Left cardiac atrium (tissue), 4 donors: Measurements from ENCODE around the gene LTBP2. TPM values are rescaled to one million over a fixed set of nuclear protein-coding genes. Genes with fewer than 3 reads are reported as not detected.

ENCODE experiments used
- ATAC-seq, 2 donors: fragments of 200-7000 bp; cut with Tn5 transposase; one replicate each; pipeline ENCODE4 v1.9.1; 2020; ENCODE audit warnings: mild to moderate bottlenecking in 2 of 2, moderate library complexity in 2 of 2
- DNase-seq: peaks from one replicate; pipeline ENCODE4 v3.0.0-alpha.2; 2020
- intact Hi-C, 2 donors: fragments of 100-400 bp; cut with DNase I; formaldehyde crosslinking; loops; one replicate each; pipeline versions ENCODE4 v1.14.1 to v1.15.1; 2022 to 2023
- long read RNA-seq: library from polyadenylated mRNA; unstranded; transcript quantifications from one replicate; pipeline ENCODE4 v2.0.0, GENCODE V29; 2021
- total RNA-seq, 2 donors: library from RNA; stranded (reverse); fragmentation: NEBNext Ultra II Directional; extraction: Animal tissue kit (Norgen Biotek cat#: 25700); gene quantifications; one replicate each; pipeline ENCODE4 v1.2.1, GENCODE V29; 2021
- donor health status: DM: no; HTN: yes; CAD: no.
- donor health status: DM: no; HTN: yes; CAD: no; lungs with severe emphysema.
- donor health status: DM: yes; HTN: yes; CAD: no.
- donor health status: Dilated cardiomyopathy.

The LTBP2 gene
- total RNA-seq = 10 to 100 TPM; 25.4 to 43.3 TPM
- long read RNA-seq, partial matches to known transcripts = 16 of 20 reads
- long read RNA-seq, other reads (novel, unspliced or antisense) = 4 of 20 reads

DNA sequence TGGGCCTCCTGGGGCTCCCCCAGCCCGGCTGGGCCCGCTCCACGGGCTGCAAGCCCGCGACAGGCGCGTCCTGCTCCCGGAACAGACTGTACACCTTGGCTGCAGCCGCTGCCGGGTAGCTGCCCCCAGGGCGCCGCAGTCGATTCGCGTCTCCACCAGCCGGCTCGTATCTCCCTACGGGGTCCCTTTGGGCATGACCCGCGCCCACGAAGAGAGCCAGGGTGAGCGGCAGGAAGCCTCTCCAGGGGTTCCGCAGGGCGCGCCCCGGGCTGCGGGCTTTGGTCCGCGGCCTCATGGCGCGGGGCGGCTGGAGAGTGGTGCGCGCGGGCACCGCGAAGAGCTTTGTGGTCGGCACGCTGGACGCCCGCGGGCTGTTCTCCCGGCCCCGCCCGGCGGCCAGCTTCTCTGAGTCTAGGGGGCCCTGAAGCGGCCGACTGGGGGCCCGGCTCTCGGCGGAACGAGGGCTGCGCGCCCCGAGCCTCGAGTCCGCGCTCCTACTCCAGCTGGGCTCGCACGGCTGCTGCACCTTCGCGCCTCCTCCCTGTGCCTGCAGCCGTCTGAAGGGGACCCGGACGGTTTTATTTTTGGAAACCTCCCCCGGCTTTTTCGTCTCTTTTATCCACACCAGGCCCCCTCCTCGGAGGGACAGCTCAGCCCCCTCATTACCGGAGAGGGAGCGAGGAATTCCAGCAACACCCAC, at the start of gene LTBP2:
LTBP2 (minus strand) TSS at position 588 of the 700 bp plus-strand sequence; CDS start at position 295, 293 bp downstream.
- intact Hi-C loops = loop anchor here (5.0 to 10.0 kb wide), 4 partner anchors 93 to 247 kb away; no protein-coding TSS in a partner anchor
- ATAC-seq (peak; percentile 14 to 43), DNase-seq (no peak)

DNA sequence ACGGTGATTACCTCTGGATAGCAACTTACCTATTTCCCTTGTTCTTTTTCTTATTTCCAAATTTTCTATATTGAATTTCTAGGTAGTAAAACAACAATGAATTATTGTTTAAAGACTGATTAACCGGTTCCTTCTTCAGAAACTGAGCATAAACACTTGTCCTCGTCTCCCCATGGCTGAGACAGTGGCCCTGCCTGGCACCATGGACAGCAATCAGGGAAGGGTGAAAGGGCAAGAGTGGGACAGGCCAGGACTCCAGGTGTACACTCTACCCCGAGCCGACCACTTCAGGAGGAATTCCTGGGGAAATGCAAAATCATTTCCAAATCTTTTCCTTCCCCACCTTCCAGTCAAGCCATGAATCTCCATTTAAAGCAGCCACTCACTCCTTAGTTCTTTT, 48.8 kb upstream of the LTBP2 start:
- intact Hi-C loops = no loop called here
- DNase-seq (no peak), ATAC-seq (no peak)

- DNase-seq (no peak), ATAC-seq (no peak)
- intact Hi-C loops = no loop called here
Observed at GRCh38 chr14:74660167-74660566, 48.1 kb upstream of the LTBP2 start.

DNA sequence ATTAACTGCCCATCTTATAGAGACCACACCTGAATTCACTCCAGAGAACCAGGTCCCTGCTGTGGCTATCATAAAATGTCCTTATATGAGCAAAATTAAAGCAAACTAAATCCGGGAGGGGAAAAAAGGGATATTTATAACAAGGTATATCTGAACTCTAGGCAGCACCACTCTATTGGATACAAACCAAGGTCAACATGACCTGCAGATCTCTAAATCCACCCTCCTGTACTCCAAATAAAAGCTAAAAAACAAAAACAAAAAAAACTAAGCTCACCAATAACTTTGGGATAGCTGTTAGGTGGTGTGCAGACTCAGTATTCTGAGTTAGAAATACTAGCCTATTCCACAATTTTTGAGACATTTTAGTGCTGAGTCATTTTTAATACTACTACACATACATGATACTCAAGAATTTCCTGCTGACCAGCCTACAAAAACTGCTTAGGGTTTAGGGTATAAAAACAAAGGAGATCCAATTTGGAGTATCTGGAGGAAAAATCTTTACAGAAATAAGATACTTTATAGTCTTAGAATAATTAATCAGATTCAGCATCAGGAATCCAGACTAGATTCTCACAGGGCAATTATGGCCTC, 46.6 kb upstream of the LTBP2 start:
- intact Hi-C loops = no loop called here
- no peak for ATAC-seq
- DNase-seq = no peak

DNA sequence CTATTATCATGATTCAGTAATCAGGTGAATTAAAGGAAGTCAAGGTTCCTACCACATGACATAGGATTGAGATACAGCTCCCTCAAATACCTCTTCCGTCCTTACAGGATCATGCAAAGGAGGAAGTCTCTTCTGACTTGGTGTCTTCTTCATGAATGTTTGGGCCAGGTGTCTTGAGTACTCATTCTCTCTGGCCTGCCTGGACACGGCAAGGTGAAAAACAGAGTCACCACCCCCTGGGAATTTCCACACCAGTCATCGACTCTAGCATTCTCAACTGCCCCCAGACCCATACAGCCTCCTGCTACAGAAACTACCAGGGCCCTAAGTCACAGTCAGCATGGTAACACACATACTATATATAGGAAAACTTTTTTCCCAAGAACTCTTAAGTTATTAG, 44.9 kb upstream of the LTBP2 start:
- no peak for ATAC-seq
- DNase-seq = no peak
- intact Hi-C loops = no loop called here

- peak; percentile 54 to 75 for ATAC-seq
- DNase-seq = no peak
- intact Hi-C loops = no loop called here
Observed at GRCh38 chr14:74655599-74656395, 43.8 kb upstream of the LTBP2 start.

GRCh38 chr14:74654931-74655330, 42.9 kb upstream of the LTBP2 start:
- ATAC-seq (no peak), DNase-seq (no peak)
- intact Hi-C loops = no loop called here

DNA sequence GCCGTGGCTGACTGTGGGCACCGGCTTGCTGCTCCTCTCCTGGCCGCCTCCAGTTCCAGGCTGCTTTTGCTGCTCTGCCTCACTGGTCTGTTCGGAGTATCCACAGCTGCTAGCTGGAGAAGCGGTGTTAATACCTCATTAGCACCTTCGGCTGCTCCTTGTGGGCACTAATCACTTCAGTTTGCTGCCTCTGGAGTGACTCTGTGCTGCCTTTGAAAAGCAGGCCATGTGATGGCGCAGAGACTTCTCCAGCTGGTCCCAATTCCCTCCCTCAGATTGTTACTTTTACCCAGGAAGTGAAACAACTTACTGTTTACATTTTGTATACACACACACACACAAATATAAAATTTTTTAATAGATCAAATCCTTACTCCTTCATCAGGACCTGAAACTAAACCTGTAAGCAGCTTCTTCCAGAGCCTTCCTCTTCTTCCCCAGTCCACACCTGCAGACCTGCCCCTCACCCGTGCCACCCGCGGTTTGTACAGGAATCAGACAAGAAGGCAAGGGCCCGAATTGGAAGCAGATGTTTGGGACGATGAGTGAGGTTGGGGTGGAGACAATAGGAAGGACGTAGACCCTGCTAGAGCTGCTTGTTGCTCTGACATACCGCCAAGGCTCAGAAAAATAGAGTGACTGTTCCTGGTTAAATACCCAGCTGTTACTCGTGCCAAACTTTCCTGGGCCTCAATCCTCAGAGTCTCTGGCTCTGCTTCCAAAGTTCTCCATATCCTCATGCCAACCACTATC, 41.5 kb upstream of the LTBP2 start:
- ATAC-seq = no peak
- no peak for DNase-seq
- intact Hi-C loops = no loop called here

DNA sequence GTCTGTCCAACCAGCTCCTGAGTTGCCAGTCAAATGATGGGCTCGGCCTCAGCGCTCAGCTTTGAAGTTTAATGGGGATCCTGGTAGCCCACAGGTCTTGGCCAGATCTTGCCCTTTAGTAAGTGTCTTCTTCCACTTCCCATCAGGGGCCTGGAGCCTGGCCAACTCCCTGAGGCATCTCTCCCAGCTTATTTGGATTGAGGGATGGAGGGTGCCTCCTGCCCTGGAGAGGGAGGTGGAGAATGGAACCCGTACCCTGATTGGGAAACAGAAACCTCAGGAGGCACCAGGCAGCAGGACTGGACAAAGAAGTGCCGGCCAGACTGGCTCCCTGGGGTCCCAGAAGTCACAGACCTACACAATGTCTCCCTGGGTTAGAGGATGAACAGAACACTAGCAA, 40.5 kb upstream of the LTBP2 start:
- no peak for ATAC-seq
- DNase-seq = no peak
- intact Hi-C loops = no loop called here

- ATAC-seq (no peak), DNase-seq (no peak)
- intact Hi-C loops = no loop called here
Observed at GRCh38 chr14:74650927-74651686, 39.1 kb upstream of the LTBP2 start.

GRCh38 chr14:74649673-74650072, 37.6 kb upstream of the LTBP2 start:
- DNase-seq (no peak), ATAC-seq (peak in 1 of 2 donors; percentile 7)
- intact Hi-C loops = no loop called here

GRCh38 chr14:74649167-74649566, 37.1 kb upstream of the LTBP2 start:
- intact Hi-C loops = no loop called here
- ATAC-seq (no peak), DNase-seq (no peak)

DNA sequence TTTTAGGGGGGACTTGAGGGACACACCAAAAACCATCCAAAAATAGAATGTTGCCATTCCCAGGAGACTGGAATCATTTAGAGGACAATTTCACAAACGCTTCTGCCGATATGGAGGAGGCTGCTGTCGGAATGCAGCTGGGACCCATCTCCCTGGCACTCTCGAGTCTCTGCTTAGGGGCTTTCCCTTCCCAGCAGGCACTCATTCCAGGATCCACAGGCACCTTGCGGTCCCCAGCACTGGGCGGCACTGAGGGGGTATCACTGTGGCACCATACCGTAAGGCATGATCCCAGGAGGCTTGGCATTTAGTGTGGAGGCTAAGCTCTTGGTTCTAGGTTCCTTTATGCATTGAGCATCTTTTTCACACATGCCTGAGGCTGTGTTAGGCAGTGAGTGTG, 36.6 kb upstream of the LTBP2 start:
- DNase-seq (no peak), ATAC-seq (peak in 1 of 2 donors; percentile 17)
- intact Hi-C loops = no loop called here

- intact Hi-C loops = no loop called here
- no peak for DNase-seq
- peak; percentile 5 to 48 for ATAC-seq
Observed at GRCh38 chr14:74647678-74648461, 35.8 kb upstream of the LTBP2 start.

DNA sequence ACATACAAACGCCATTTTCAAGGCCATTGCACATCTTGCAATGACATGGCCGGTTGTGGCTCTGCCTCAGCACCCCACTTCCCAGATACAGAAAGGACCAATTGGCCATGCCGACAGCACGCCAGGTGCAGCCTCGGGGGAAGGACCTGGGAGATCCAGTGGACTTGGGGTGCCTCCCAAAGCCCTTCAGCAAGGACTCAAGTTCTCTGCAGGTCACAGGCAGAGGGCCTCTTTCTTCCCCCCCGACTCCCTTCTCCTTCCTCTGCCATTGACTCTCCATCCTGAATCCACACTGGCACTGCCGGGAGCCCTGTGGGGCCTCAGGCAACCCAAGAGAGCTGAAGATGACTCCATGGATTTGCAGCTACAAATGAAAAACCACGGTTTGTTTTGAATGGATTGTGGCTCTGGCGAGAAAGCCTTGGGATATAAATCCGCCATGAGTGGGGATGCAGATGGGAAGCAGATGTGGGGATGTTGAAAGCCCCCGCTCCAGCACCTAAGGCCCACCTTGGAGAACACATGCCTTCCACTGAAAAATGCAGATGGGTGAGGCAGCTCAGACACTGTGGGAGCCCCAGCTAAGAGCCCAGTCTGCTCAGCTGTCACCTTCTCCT, 35.1 kb upstream of the LTBP2 start:
- DNase-seq (no peak), ATAC-seq (no peak)
- intact Hi-C loops = no loop called here

GRCh38 chr14:74645756-74646470, 33.9 kb upstream of the LTBP2 start:
- intact Hi-C loops = no loop called here
- ATAC-seq = no peak
- DNase-seq = no peak

GRCh38 chr14:74645244-74645643, 33.2 kb upstream of the LTBP2 start:
- DNase-seq (no peak), ATAC-seq (peak; percentile 20 to 62)
- intact Hi-C loops = no loop called here
